ENCODE data around the gene GPR78. TPM values are rescaled to one million over a fixed set of nuclear protein-coding genes. Genes with fewer than 3 reads are reported as not detected.

GPR78 gene
- total and polyA plus RNA-seq, 2 of the 13 experiments (the other 11 are each of a cell fraction or from before 2014, with no cell fraction given) = 0.01 to 0.07 TPM

DNA sequence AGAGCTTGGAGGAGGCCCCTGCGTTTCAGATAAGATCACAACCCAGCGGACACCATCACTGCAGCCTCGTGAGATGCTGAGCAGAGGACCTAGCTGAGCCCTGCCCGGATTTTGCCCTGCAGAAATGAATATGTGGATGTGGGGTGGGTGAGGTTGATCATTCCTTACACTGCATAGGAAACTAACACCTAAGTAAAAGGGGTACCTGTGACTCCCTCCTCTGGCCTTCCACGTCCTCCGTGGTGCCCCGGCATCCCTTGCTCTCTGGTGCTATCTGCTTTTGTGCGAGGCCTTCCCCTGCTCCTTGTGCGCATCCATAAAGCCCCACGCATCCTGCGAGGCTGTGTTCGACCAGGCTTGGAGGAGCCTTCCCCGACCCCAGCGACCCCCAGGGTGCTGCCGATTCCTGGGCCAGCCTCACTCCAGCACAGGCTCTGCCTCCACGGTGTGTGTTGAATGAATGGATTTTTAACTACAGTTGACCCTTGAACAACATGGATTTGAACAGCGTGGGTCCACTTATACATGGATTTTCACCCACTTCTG lies 25.6 kb upstream of the GPR78 start:
- ChIA-PET POLR2A (no interaction called here), CTCF (ENCODE audit: low intra/inter-chr PET ratio, low total read pairs) (no interaction called here)
- intact Hi-C loops (cut with micrococcal nuclease; ENCODE audit: unreplicated experiment) = no loop called here
- FAIRE-seq = no peak
- 46% methylated on average over 12 of the region's 17 CpGs for WGBS (ENCODE audit: low lambda C conversion rate)
- in situ Hi-C loops (cut with HindIII; ENCODE audit: extremely low pct_ligation_motif_present, low pct_unique_long_range_greater_than_20kb) = no loop called here
- no peak overlapping the region for H3K9ac ChIP-seq (ENCODE audit: insufficient read depth, low read depth, low read length)
- TF ChIP-seq ZNF563 (CRISPR knock-in tag; IDR thresholded peaks at IDR 0.05) (no peak), ELF3 (CRISPR knock-in tag; IDR thresholded peaks at IDR 0.05) (no peak), CEBPG (CRISPR knock-in tag; IDR thresholded peaks at IDR 0.05) (no peak), ZNF138 (CRISPR knock-in tag; IDR thresholded peaks at IDR 0.05; ENCODE audit: low read depth) (no peak), ZNF12 (CRISPR knock-in tag; IDR thresholded peaks at IDR 0.05) (no peak), SP2 (CRISPR knock-in tag; IDR thresholded peaks at IDR 0.05) (no peak), ZBTB42 (CRISPR knock-in tag; IDR thresholded peaks at IDR 0.05) (no peak), HNF4G (IDR thresholded peaks at IDR 0.05; ENCODE audit: borderline replicate concordance, low read depth, low read length) (no peak), HNF4G (CRISPR knock-in tag; IDR thresholded peaks at IDR 0.05; ENCODE audit: borderline replicate concordance, low read depth) (no peak), XBP1 (CRISPR knock-in tag; IDR thresholded peaks at IDR 0.05) (no peak), SP4 (CRISPR knock-in tag; IDR thresholded peaks at IDR 0.05) (no peak), SMYD3 (CRISPR knock-in tag; IDR thresholded peaks at IDR 0.05) (no peak)
- TF ChIP-seq, protein P1, sequence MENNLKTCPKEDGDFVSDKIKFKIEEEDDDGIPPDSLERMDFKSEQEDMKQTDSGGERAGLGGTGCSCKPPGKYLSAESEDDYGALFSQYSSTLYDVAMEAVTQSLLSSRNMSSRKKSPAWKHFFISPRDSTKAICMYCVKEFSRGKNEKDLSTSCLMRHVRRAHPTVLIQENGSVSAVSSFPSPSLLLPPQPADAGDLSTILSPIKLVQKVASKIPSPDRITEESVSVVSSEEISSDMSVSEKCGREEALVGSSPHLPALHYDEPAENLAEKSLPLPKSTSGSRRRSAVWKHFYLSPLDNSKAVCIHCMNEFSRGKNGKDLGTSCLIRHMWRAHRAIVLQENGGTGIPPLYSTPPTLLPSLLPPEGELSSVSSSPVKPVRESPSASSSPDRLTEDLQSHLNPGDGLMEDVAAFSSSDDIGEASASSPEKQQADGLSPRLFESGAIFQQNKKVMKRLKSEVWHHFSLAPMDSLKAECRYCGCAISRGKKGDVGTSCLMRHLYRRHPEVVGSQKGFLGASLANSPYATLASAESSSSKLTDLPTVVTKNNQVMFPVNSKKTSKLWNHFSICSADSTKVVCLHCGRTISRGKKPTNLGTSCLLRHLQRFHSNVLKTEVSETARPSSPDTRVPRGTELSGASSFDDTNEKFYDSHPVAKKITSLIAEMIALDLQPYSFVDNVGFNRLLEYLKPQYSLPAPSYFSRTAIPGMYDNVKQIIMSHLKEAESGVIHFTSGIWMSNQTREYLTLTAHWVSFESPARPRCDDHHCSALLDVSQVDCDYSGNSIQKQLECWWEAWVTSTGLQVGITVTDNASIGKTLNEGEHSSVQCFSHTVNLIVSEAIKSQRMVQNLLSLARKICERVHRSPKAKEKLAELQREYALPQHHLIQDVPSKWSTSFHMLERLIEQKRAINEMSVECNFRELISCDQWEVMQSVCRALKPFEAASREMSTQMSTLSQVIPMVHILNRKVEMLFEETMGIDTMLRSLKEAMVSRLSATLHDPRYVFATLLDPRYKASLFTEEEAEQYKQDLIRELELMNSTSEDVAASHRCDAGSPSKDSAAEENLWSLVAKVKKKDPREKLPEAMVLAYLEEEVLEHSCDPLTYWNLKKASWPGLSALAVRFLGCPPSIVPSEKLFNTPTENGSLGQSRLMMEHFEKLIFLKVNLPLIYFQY (CRISPR knock-in tag; IDR thresholded peaks at IDR 0.05; ENCODE audit: borderline replicate concordance) = no peak
- TF ChIP-seq, protein P2, sequence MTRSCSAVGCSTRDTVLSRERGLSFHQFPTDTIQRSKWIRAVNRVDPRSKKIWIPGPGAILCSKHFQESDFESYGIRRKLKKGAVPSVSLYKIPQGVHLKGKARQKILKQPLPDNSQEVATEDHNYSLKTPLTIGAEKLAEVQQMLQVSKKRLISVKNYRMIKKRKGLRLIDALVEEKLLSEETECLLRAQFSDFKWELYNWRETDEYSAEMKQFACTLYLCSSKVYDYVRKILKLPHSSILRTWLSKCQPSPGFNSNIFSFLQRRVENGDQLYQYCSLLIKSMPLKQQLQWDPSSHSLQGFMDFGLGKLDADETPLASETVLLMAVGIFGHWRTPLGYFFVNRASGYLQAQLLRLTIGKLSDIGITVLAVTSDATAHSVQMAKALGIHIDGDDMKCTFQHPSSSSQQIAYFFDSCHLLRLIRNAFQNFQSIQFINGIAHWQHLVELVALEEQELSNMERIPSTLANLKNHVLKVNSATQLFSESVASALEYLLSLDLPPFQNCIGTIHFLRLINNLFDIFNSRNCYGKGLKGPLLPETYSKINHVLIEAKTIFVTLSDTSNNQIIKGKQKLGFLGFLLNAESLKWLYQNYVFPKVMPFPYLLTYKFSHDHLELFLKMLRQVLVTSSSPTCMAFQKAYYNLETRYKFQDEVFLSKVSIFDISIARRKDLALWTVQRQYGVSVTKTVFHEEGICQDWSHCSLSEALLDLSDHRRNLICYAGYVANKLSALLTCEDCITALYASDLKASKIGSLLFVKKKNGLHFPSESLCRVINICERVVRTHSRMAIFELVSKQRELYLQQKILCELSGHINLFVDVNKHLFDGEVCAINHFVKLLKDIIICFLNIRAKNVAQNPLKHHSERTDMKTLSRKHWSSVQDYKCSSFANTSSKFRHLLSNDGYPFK (CRISPR knock-in tag; IDR thresholded peaks at IDR 0.05; ENCODE audit: borderline replicate concordance) = no peak
- TF ChIP-seq, protein P3, sequence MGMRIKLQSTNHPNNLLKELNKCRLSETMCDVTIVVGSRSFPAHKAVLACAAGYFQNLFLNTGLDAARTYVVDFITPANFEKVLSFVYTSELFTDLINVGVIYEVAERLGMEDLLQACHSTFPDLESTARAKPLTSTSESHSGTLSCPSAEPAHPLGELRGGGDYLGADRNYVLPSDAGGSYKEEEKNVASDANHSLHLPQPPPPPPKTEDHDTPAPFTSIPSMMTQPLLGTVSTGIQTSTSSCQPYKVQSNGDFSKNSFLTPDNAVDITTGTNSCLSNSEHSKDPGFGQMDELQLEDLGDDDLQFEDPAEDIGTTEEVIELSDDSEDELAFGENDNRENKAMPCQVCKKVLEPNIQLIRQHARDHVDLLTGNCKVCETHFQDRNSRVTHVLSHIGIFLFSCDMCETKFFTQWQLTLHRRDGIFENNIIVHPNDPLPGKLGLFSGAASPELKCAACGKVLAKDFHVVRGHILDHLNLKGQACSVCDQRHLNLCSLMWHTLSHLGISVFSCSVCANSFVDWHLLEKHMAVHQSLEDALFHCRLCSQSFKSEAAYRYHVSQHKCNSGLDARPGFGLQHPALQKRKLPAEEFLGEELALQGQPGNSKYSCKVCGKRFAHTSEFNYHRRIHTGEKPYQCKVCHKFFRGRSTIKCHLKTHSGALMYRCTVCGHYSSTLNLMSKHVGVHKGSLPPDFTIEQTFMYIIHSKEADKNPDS (CRISPR knock-in tag; IDR thresholded peaks at IDR 0.05) = no peak
- no peaks in the 10 kb centered on the region for H3K79me2 ChIP-seq (ENCODE audit: insufficient read depth, low read length)
- no peak overlapping the region for H3K27ac ChIP-seq (ENCODE audit: extremely low read length, insufficient read depth, low read length)
- H3K9me3 ChIP-seq (ENCODE audit: low read length) = no peaks in the 10 kb centered on the region
- BruUV-seq (replicated peaks) = no TSS peak
- H3K4me1 ChIP-seq (ENCODE audit: insufficient read depth, low read length) = no peaks in the 10 kb centered on the region
- H3K4me3 ChIP-seq (replicated peaks in 1 of 3; ENCODE audit: insufficient read depth in 1 of 3, low read depth in 2 of 3, low read length in 3 of 3) = no peak overlapping the region
- H3K27me3 ChIP-seq (ENCODE audit: control insufficient read depth in 1 of 2, insufficient read depth in 2 of 2, low read length in 2 of 2) = peaks cover 3 to 14% of the 10 kb centered on the region in 2 experiments; a peak in 2 of 5 replicates
- H2AFZ ChIP-seq (ENCODE audit: low read length) = no peak overlapping the region
- no peak overlapping the region for H3K4me2 ChIP-seq (ENCODE audit: low read depth, low read length)
- H4K20me1 ChIP-seq (ENCODE audit: insufficient read depth, low read length) = no peaks in the 10 kb centered on the region
- DNase-seq (ENCODE audit: low spot score) = no peak
- no peaks in the 10 kb centered on the region for H3K36me3 ChIP-seq (replicated peaks in 1 of 2; ENCODE audit: control insufficient read depth in 1 of 2, insufficient read depth in 2 of 2, low read length in 2 of 2)
- ATAC-seq = no peak
